A172 (cell line): Measurements from ENCODE around the gene HMCN1. TPM values are rescaled to one million over a fixed set of nuclear protein-coding genes. Genes with fewer than 3 reads are reported as not detected.
"Not testable (repeated sequence)": the region's sequence is repeated elsewhere in the genome, so short reads cannot be mapped to it uniquely, and the experiment has no call there.

Experiments used
- DNase-seq: peaks from one replicate; pipeline ENCODE4 v3.0.0-alpha.2; 2015; ENCODE audit warnings: low spot score
- total RNA-seq: library from RNA; depleted of rRNA; stranded (reverse); fragments of >200 nt; shearing (Covaris generic); gene quantifications from 2 replicates; pipeline ENCODE4 v1.2.3, GENCODE V29; 2014

Gene HMCN1
- total RNA-seq, 1 experiment from 2014 or later: 1.6 TPM

- DNase-seq: no peak
These were observed 468.6 kb downstream of the HMCN1 start for GRCh38 chr1:186202776-186203175.

GRCh38 chr1:186206048-186206570, 471.9 kb downstream of the HMCN1 start:
- DNase-seq: no peak

- no peak for DNase-seq
These were observed 473.3 kb downstream of the HMCN1 start for GRCh38 chr1:186207391-186208085.

- no peak for DNase-seq
These were observed 474.4 kb downstream of the HMCN1 start for GRCh38 chr1:186208405-186209129.

GRCh38 chr1:186210258-186210657, 476.1 kb downstream of the HMCN1 start:
- no peak for DNase-seq

GRCh38 chr1:186211583-186211982, 477.4 kb downstream of the HMCN1 start:
- DNase-seq: not testable (repeated sequence)

- peak; percentile 85 for DNase-seq
These were observed 478.5 kb downstream of the HMCN1 start for GRCh38 chr1:186212568-186213224.

- DNase-seq: no peak
These were observed 479.0 kb downstream of the HMCN1 start for GRCh38 chr1:186213225-186213607.

GRCh38 chr1:186214791-186215190, 480.6 kb downstream of the HMCN1 start:
- DNase-seq: no peak

GRCh38 chr1:186215636-186216035, 481.4 kb downstream of the HMCN1 start:
- DNase-seq: no peak

- no peak for DNase-seq
These were observed 484.6 kb downstream of the HMCN1 start for GRCh38 chr1:186218654-186219352.

GRCh38 chr1:186220067-186220466, 485.9 kb downstream of the HMCN1 start:
- DNase-seq: no peak

GRCh38 chr1:186220911-186221310, 486.7 kb downstream of the HMCN1 start:
- DNase-seq: no peak

GRCh38 chr1:186225096-186225495, 490.9 kb downstream of the HMCN1 start:
- no peak for DNase-seq

- DNase-seq: no peak
These were observed 494.6 kb downstream of the HMCN1 start for GRCh38 chr1:186228749-186229148.

- DNase-seq: no peak
These were observed 497.8 kb downstream of the HMCN1 start for GRCh38 chr1:186231861-186232436.

- DNase-seq: no peak
These were observed 500.9 kb downstream of the HMCN1 start for GRCh38 chr1:186234976-186235686.

GRCh38 chr1:186235696-186236095, 501.5 kb downstream of the HMCN1 start:
- DNase-seq: no peak

GRCh38 chr1:186236921-186237320, 502.7 kb downstream of the HMCN1 start:
- DNase-seq: peak; percentile 98

GRCh38 chr1:186239171-186239570, 505.0 kb downstream of the HMCN1 start:
- DNase-seq: no peak

GRCh38 chr1:186240436-186240835, 506.2 kb downstream of the HMCN1 start:
- no peak for DNase-seq
